GM21360 (cell line): Measurements from ENCODE around the gene NBPF11.
"Not testable (repeated sequence)": the region's sequence is repeated elsewhere in the genome, so short reads cannot be mapped to it uniquely, and the experiment has no call there.

Experiments
- ATAC-seq: cut with Tn5 transposase; IDR thresholded peaks from one replicate; pipeline ENCODE4 v1.9.1; 2021; ENCODE audit warnings: mild to moderate bottlenecking, moderate library complexity; ENCODE audit not compliant: unreplicated experiment

Gene NBPF11

DNA sequence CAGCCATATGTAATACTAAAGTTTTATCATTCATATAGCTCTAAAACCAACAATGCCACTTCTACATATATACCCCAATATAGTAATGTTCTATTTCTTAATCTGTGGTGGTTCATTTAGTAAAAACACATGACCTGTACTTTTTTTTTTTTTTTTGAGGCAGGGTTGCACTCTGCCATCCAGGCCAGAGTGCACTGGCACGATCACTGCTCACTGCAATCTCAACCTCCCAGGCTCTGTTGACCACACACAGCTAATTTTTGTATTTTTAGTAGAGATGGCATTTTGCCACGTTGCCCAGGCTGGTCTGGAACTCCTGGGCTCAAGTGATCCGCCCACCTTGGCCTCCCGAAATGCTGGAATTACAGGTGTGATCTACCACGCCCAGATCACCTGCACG, 2.1 kb downstream of the NBPF11 start:
- ATAC-seq: not testable (repeated sequence)

DNA sequence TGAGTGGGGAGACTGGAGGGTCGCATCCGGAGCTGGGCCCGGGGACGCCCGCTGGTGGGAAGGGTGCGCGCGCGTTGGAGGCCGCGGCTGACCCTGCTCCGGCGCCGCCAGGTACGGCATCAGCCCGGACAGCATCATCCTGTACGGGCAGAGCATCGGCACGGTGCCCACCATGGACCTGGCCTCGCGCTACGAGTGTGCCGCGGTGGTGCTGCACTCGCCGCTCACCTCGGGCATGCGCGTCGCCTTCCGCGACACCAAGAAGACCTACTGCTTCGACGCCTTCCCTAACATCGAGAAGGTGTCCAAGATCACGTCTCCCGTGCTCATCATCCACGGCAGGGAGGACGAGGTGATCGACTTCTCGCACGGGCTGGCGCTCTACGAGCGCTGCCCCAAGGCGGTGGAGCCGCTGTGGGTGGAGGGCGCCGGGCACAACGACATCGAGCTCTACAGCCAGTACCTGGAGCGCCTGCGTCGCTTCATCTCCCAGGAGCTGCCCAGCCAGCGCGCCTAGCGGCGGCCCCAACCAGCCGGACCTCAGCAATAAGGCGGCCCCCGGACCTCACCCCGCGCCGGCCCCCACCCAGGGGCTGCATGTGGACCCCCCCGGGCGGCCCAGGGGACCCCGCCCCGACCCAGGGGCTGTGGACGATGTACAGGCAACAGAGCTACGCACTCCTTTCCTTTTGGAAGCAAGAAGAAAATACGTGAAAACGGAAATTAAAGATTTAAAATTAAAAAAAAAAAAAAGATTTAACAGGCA, 2.8 kb downstream of the NBPF11 start:
- not testable (repeated sequence) for ATAC-seq

DNA sequence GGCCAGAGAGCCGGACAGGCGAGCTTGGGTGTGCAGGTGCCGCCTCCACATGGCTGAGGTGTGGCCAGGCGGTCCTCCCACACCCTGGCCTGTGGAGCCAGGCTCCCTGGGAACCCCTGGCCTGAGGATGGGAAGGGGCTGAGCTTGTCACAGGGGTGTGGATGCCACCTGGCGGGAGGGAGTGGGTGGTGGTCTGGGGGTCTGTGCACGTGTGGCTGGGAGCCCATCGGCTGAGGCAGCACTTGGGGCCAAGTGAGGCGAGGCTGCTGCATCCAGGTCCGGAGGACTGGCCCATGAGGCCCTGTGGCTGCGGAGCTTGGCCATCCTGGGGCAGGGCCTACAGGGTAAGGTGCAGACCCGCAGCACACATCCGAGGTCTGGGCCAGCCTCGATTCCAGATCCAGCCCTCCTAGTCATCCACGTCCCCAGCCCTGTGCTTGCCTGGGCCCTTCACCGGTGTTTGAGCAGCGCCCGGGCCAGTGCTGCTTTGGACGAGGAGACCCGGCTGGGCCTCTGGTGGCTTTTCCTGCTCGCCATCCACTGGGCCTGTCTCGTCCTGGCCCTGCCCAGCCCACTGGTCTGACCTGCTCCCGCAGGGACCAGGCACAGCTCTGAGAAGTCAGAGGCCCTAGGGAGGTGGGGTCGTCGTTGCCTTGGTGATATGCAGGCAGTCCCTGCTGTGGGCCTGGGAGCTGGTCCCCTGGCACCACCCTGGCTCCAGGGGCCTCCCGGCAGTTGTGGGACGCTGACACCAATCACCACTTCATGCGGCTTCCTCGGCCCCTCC, 4.8 kb downstream of the NBPF11 start:
- ATAC-seq: not testable (repeated sequence)

DNA sequence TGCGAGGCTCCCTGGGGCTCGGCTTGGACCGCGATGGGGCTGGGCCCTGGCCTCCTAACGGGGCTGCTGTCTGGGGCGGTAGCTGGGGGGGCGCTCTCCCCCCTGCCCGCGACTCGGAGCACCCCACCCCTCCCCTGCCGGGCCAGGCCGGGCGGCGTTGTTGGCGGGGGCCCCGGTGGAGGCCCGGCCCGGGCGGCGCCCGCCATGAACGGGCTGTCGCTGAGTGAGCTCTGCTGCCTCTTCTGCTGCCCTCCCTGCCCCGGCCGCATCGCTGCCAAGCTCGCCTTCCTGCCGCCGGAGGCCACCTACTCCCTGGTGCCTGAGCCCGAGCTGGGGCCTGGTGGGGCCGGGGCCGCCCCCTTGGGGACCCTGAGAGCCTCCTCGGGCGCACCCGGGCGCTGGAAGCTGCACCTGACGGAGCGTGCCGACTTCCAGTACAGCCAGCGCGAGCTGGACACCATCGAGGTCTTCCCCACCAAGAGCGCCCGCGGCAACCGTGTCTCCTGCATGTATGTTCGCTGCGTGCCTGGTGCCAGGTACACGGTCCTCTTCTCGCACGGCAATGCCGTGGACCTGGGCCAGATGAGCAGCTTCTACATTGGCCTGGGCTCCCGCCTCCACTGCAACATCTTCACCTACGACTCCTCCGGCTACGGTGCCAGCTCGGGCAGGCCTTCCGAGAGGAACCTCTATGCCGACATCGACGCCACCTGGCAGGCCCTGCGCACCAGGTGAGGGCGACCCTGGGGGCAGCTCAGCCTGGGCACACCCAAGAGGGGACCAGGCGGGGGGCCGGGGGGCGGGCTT, 5.7 kb downstream of the NBPF11 start:
- ATAC-seq: not testable (repeated sequence)

DNA sequence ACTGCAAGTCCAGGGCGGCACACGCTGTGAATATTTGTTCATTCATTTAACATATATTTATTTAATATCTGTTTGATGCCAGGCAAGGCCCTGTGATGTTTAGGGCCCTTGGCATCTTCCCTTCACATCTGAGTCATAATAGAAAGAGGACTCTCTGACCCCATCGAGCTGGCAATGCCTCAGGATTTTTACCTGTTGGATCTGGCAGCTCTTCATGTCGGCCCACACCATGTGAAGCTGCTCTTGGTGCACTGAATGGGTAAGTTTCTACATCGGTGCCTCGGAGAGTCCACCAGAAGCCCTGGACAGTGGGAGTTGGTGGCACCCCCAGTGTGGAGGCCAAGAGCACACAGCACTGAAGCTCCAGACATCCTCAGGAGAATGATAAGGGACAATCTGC, 8.9 kb downstream of the NBPF11 start:
- not testable (repeated sequence) for ATAC-seq

DNA sequence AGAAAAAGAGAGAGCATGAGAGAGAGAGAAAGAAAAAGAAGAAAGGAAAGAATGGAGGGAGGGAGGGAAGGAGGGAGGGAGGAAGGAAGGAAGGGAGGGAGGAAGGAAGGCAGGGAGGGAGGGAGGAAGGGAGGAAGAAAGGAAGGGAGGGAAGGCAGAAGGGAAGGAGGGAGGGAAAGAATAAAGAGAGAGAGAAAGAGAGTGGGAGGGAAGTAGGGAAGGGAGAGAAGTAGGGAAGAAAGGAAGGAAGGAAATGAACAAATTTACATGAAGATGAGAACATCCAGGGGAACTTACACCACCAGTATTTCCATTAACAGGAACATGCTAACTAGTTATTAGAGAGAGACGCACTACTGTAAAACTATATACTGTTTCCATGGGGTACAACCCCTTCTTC, 10.1 kb downstream of the NBPF11 start:
- not testable (repeated sequence) for ATAC-seq

DNA sequence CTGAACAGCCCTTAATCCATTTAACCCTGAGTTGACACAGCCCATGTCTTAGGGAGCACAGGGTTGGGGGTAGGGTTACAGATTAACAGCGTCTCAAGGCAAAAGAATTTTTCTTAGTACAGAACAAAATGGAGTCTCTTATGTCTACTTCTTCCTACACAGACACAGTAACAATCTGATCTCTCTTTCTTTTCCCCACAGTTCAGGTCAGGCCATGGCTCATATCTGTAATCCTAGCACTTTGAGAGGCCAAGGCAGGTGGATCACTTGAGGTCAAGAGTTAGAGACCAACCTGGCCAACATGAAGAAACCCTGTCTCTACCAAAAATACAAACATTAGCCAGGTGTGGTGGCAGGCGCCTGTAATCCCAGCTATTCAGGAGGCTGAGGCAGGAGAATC, 13.5 kb downstream of the NBPF11 start:
- not testable (repeated sequence) for ATAC-seq

DNA sequence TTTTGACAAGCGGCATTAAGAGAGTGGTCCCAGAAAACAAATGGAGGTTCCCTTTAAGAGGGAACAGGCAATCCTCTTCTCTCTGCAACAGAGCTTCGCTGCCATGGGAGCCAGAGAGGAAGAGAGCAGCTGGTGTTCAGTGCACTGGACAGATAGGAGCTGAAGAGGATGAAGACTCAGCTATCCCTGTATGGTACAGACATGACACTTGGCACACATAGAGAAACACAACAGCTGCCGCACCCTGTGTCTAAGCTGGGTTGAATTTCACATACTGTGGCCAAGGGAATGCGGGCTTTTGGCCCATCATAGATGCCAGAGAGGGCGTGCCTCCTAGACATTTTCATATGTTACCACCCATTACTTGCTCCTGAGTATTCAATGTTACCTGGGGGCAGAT, 29.7 kb downstream of the NBPF11 start:
- ATAC-seq: not testable (repeated sequence)

DNA sequence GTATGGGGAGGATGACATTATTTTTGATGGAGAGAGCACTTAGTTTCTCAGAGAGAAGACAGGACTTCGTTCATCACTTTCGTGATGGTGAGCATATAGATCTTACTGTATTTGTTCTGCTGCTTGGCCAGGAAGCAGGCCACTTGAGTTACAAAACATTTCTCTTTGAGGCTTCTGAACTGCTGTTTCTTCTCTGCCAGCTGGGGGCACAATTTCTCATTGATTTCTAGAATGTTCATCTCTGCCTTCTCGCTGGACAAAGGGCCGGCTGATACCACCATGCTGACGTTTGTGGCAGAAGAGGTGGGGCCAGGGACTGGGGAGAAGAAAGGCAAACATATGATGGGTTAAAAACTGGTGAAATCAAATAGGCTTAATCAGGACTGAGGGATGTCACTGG, 31.7 kb downstream of the NBPF11 start:
- not testable (repeated sequence) for ATAC-seq

DNA sequence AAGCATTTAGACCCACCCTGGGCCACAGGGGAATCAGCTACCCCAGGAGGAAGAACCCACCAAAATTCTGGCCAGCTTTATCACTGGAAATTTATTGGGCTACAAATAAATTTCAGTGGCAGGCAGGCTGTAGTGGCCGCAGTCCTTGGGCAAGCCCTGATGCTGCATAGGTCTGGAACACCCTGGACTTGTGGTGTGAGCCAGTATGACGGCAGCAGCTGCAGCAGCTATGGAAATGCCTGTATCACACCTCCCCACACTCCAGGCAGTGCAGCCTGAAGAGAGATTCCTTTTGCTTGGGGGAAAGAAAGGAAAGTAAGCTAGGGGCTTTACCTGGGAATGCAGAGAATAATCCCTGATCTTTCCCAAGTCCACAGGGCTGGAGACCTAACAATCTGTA, 56.3 kb downstream of the NBPF11 start:
- not testable (repeated sequence) for ATAC-seq

DNA sequence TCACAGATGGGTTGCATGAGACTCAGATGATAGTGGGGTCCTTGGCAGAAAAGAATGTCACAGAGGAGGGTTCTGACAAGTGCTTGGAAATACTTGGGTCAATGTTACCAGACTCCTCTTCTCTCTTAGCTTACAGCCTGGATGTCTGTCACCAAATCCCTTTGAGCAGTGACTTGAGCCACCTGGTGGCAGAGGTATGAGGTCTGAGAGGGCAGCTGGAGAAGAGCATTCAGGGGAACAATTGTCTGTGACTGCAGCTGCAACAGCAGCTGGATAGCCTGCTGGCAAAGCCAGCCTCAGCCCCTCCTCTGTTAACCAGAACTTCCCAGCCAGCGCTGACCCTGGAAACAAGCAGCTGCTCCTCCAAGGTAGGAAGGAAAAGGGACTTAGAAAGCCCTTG, 65.9 kb downstream of the NBPF11 start:
- ATAC-seq: not testable (repeated sequence)

DNA sequence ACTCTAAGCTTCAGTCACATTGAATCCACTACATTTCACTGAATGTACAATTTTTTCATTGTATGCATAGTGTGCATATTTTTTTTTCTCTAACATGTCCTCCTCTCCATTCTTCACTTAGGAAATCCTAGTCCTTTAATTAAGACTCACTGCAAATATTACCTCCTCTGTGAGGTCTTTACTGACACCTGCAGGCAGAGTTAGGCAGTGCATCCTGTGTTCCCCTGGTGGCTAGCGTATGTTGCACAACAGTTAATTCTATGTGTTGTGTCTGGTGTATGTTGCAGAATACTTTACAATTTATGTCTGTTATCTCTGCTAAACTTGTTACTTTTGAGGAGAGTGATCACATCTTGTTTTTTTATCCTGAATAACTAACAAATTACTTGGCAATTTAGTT, 70.9 kb downstream of the NBPF11 start:
- ATAC-seq: not testable (repeated sequence)

DNA sequence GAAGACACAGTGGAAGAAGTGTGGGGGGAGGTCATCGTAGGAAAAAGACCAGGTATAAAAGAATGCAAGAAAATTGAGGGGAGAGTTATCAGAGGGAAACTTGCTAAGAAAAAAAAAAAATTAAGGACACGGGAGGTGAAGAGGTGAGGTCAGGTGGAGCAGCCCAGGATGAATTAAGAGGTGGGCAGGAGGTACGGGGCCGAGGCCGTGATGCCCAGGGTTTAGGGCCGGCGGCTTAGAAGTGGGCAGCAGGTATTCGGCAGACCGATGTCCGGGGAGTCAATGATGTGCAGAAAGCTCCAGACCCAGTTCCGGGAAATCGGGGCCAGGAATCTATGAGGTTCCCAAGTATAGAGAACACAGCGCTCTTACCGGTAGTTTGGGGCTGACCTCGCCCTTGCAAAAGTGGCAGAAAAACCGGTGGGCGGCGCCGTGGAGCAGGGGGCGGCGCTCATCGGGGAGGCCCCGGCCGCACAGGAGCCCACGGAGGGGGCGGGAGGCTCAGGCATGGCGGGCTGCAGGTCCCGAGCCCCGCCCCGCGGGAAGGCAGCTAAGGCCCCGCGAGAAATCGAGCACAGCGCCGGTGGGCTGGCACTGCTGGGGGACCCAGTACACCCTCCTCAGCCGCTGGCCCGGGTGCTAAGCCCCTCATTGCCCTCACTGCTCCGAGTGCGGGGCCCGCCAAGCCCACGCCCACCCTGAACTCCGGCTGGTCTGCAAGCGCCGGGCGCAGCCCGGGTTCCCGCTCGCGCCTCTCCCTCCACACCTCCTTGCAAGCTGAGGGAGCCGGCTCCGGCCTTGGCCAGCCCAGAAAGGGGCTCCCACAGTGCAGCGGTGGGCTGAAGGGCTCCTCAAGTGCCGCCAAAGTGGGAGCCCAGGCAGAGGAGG, 73.2 kb downstream of the NBPF11 start:
- ATAC-seq: not testable (repeated sequence)

DNA sequence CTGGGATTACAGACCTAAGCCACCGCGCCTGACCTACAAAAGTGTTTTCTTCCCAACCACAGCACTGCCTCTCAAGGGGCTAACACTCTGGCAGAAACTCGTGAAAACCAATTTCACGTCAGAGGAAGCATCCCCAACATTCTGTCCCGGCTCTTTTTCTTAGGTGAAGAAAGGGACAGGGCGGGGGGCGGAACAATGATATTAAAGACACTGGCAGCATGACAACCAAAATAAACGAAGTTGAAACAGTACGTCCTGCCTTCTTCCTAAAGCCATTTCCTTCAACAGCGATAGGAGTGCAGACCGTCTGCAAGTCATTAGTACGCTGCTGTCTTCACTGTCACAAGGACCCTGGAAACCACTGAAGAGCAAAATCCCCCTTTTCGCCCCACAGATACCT, 74.0 kb downstream of the NBPF11 start:
- ATAC-seq: not testable (repeated sequence)

DNA sequence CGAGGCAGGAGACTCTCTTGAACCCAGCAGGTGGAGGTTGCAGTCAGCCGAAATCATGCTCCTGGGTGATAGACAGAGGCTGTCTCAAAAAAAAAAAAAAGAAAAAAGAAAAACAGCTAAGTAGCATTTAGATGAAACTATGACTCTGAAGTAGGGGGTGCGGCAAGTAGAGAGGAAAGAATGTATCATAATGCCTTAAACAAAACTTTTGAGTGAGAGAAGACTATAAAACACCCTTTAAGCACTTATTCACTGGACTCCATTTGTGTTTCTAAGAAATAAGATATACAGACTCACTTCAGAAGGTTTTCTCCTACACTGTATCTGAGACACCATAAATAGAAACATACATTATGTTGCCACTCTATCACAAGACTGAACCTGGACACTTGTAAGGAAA, 74.6 kb downstream of the NBPF11 start:
- not testable (repeated sequence) for ATAC-seq

DNA sequence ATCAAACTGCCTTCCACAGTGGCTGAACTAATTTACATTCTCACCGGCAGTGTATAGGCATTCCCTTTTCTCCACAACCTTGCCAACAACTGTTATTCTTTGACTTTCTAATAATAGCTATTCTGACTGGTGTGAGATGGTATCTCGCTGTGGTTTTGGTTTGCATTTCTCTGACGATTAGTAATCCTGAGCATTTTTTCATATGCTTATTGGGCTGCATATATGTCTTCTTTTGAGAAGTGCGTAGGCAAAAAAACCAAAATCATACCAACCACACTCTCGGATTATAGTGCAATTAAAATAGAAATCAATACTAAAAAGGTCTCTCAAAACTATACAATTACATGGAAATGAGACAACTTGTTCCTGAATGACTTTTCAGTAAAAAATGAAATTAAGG, 78.7 kb downstream of the NBPF11 start:
- ATAC-seq: not testable (repeated sequence)

DNA sequence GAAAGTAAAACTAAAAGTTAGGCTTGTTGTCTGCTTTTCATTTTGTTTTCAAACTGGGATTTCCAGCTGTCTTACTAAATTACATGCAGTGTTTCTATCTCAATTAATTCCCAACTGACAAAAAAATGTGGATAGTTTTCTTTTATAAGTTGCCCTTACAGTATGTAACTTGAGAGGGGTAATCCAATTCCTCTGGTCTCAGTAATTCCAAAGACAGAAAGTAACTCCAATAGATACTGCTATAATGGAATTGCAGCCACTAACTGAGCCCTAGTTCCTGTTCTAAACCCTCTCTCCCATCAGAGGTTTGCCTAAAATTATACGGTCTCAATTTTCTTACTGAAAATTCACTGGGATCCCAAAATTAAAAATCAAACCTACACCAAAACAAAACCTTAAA, 83.5 kb downstream of the NBPF11 start:
- ATAC-seq: not testable (repeated sequence)

DNA sequence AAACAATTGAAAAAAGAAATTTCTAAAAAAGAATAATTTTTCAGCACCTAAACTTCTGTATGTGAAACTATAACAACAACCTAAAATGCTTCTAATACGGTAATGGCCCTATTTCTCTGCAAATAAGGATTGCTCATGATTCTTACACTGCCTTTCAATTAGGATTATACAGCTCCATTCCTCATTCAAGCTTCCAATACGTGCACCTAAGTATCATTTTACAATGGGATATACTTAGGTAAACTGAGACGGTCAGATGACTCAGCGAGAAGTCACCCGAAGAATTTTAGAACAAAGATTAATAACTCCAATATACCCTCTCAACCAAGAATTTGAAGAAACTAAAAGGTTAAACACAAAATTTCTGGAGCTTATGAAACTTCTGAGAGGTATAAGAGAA, 83.9 kb downstream of the NBPF11 start:
- ATAC-seq: not testable (repeated sequence)

DNA sequence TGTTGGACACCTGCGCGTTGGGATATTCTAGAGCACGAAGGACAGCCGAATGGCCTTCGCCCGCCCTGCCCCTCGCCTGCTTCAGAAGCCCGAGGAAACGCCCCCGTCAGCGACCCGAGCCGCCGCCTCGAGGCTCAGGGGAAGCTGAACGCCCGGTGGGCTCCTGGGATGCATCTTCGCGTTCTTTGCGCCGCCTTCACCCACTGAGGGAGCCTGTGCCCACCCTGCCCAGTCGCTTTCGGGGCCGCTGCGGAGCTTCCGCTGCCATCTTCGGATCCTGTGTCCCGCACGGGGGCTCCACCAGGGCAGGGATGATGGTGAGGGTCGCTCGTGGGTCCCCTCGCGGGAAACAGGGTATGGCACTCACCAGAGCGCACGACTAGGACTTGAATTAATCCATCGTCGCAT, 91.8 kb downstream of the NBPF11 start:
- not testable (repeated sequence) for ATAC-seq

DNA sequence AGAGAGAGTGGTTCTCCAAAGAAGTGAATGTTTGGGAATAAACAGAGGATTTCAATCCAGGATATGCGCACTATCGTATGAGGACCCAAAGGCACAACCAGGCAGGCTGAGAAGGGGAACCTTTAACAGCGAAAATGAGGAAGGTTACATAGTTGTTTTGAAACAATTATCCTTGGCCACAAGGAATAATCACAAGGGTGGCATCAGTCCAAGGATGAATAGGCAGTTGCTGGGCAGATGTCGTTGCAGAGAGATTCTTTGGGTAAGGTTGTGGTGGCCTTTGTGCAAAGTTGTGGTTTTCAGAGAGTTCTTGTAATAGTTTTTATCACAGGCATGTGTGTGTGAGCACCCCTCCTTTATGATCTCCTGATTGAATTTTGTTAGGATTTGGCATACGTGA, 94.7 kb downstream of the NBPF11 start:
- ATAC-seq: not testable (repeated sequence)
